ENCODE measurements around the gene WRAP73. TPM values are rescaled to one million over a fixed set of nuclear protein-coding genes. Genes with fewer than 3 reads are reported as not detected.

The WRAP73 gene
- total RNA-seq, 4 donors from 2014 or later = 12.9 to 25.9 (median 15.7) TPM

DNA sequence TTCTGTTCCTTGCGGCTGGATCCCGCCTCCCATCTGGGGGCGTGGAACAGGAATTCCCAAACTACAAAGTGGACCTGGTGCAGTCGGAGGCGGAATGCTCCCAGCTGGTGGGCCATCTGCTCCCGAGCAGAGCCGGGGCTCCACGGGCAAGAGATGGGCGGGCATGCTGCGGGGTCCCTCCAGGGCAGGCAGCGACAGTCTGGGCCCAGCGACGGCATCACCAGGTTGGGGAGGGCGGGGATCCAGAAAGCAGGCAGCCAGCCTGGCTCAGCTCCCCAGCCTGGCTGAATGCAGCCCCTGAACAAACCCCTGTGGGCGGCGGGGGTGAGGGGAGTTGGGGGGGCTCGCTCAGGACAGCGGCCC, 42.2 kb downstream of the WRAP73 start:
- intact Hi-C loops (cut with DNase I) = no loop called here
- 87% methylated on average over 12 of the region's 18 CpGs for WGBS
- H3K36me3 ChIP-seq = no peaks in the 10 kb centered on the region
- H3K4me3 ChIP-seq = no peak overlapping the region
- peaks cover 19 to 27% (median 24%) of the 10 kb centered on the region in 4 donors for H3K4me1 ChIP-seq
- TF ChIP-seq, protein P1, sequence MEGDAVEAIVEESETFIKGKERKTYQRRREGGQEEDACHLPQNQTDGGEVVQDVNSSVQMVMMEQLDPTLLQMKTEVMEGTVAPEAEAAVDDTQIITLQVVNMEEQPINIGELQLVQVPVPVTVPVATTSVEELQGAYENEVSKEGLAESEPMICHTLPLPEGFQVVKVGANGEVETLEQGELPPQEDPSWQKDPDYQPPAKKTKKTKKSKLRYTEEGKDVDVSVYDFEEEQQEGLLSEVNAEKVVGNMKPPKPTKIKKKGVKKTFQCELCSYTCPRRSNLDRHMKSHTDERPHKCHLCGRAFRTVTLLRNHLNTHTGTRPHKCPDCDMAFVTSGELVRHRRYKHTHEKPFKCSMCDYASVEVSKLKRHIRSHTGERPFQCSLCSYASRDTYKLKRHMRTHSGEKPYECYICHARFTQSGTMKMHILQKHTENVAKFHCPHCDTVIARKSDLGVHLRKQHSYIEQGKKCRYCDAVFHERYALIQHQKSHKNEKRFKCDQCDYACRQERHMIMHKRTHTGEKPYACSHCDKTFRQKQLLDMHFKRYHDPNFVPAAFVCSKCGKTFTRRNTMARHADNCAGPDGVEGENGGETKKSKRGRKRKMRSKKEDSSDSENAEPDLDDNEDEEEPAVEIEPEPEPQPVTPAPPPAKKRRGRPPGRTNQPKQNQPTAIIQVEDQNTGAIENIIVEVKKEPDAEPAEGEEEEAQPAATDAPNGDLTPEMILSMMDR (IDR thresholded peaks at IDR 0.05) = no peak
- TF ChIP-seq POLR2AphosphoS5 (IDR thresholded peaks at IDR 0.05) (no peak), POLR2A (IDR thresholded peaks at IDR 0.05; ENCODE audit: low read depth) (no peak), EP300 (IDR thresholded peaks at IDR 0.05) (no peak)
- H3K27me3 ChIP-seq = peaks cover 0 to 88% (median 26%) of the 10 kb centered on the region in 4 donors
- H3K9me3 ChIP-seq = no peaks in the 10 kb centered on the region
- no peak for DNase-seq (ENCODE audit: extremely low spot score)
- no peak overlapping the region for H3K27ac ChIP-seq (replicated peaks in 1 of 4)

DNA sequence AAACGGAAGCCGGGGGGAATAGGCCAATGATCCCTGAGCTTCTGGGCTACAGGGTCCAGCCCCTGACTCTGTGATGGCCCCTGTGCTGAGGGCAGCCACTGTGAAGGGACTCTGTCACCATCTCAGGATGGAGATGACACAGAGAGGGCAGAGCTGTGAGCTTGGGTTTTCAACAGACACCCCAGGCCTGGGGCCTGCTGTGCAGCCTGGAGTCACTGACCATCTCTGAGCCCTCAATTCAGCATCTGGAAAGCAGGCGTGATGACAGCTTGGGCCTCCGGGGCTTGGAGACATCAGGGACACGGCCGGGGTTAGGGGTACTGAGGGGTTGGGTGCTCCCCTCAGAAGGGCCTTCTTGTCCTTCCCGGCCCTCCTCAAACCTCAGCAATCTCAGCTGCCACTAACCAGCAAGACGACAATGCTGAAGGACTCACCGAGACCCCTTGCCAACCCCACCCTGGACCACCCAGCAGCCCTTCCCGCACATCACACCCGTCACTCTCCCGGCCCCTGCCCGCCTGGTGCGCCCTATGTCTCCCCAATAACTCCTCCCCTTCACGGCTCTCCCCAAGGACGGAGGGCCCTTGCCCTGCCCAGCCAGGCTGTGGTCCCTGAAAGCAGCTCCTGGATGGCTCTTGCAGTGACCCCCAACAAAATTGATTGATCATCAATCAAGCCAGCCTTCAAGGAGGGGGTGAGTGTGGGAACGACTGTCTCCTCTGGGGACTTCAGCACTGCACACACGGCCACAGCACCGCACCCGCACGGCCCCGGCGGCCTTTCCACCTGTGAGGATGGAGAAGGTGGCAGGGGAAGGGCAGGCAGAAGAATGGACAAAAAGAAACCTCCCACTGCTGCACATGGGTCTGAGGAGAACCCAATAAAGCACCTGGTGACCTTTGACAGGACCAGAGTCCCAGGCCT, 42.9 kb downstream of the WRAP73 start:
- Histone ChIP-seq H3K36me3 (no peaks in the 10 kb centered on the region), H3K27me3 (peaks cover 0 to 82% (median 25%) of the 10 kb centered on the region in 4 donors), H3K4me3 (no peak overlapping the region), H3K27ac (replicated peaks in 1 of 4) (no peak overlapping the region), H3K4me1 (peaks cover 19 to 25% (median 23%) of the 10 kb centered on the region in 4 donors), H3K9me3 (no peaks in the 10 kb centered on the region)
- WGBS = 91% methylated on average over 18 of the region's 23 CpGs
- intact Hi-C loops (cut with DNase I) = no loop called here
- DNase-seq (ENCODE audit: extremely low spot score) = no peak
- TF ChIP-seq POLR2A (IDR thresholded peaks at IDR 0.05; ENCODE audit: low read depth) = no peak
- no peak for TF ChIP-seq EP300 (IDR thresholded peaks at IDR 0.05)
- no peak for TF ChIP-seq POLR2AphosphoS5 (IDR thresholded peaks at IDR 0.05)
- TF ChIP-seq, protein P1 (IDR thresholded peaks at IDR 0.05) = no peak

DNA sequence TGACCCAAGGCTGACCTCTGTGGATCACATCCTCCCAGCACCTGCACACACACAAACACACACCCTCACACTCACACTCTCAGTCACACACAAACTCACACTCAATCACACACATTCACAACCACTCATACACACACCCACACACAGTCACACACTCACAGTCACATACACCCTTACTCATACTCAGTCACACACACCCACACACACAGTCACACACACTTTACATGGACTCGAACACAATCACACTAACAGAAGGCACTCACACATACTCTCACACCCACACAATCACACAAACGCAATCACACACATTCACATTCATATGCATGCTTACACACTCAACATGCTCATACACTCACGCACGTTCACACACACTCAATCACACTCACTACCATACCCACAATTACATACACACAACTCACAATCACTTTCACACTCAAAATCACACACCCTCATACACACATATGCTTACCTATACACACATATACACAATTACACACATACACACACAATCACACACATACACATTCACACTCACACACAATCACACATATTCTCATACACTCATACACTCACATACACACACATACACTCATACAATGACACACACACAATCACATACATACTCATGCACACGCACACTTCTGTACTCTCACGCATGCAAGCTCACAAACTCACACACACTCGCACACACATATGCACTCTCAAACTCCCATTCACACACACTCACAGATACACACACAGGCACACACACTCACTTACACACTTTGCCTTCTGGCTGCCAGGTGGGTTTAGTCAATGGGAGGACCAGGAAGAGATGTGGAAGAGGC, 44.7 kb downstream of the WRAP73 start:
- WGBS = 85% methylated on average over 7 of the region's 7 CpGs
- no peak for TF ChIP-seq POLR2AphosphoS5 (IDR thresholded peaks at IDR 0.05)
- no peak for TF ChIP-seq POLR2A (IDR thresholded peaks at IDR 0.05; ENCODE audit: low read depth)
- TF ChIP-seq, protein P1 (IDR thresholded peaks at IDR 0.05) = no peak
- TF ChIP-seq EP300 (IDR thresholded peaks at IDR 0.05) = no peak
- no peak overlapping the region for H3K27ac ChIP-seq (replicated peaks in 1 of 4)

DNA sequence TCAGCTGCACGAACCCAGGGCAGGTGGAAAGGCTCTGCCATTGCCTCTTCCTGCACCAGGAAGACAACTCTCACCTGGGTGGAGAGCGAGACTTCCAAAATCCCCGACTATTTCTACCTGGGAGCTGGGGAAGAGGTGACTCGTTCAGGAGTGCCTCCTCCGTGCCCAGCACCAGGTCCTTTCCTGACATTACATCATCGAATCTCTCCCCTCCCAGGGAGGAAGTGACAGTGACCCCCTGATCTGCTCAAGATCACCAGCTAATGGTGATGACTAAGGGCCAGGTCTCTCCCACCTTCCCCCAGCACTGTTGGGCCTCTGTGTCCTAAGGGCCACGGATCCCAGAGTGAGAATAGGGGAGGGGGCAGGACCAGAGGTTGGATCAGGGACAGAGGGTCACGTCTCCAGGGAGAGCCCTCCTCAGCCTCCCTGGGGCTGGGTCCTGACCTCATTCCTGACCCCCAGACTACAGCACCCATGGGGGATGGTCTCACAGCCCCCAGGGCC, 45.4 kb downstream of the WRAP73 start:
- WGBS = 92% methylated on average over 8 of the region's 8 CpGs
- Histone ChIP-seq H3K4me3 (no peak overlapping the region), H3K27ac (replicated peaks in 1 of 4) (no peak overlapping the region), H3K27me3 (peaks cover 0 to 58% (median 7%) of the 10 kb centered on the region in 4 donors), H3K4me1 (peaks cover 0 to under 1% (median 0%) of the 10 kb centered on the region in 4 donors), H3K9me3 (no peaks in the 10 kb centered on the region), H3K36me3 (no peaks in the 10 kb centered on the region)
- TF ChIP-seq POLR2A (IDR thresholded peaks at IDR 0.05; ENCODE audit: low read depth) = no peak
- TF ChIP-seq, protein P1 (IDR thresholded peaks at IDR 0.05) = no peak
- no peak for TF ChIP-seq POLR2AphosphoS5 (IDR thresholded peaks at IDR 0.05)
- no peak for TF ChIP-seq EP300 (IDR thresholded peaks at IDR 0.05)
- intact Hi-C loops (cut with DNase I) = no loop called here
- no peak for DNase-seq (ENCODE audit: extremely low spot score)

More for the DNA sequence above, 44.7 kb downstream of the WRAP73 start:
- no peak for DNase-seq (ENCODE audit: extremely low spot score)
- peaks cover 0 to 63% (median 10%) of the 10 kb centered on the region in 4 donors for H3K27me3 ChIP-seq
- H3K9me3 ChIP-seq = no peaks in the 10 kb centered on the region
- no peak overlapping the region for H3K4me3 ChIP-seq
- no peaks in the 10 kb centered on the region for H3K36me3 ChIP-seq
- intact Hi-C loops (cut with DNase I) = no loop called here
- H3K4me1 ChIP-seq = peaks cover 1 to 7% (median 5%) of the 10 kb centered on the region in 4 donors
